Stimulated activated CD4-positive, alpha-beta T cell treated with anti-CD3 and anti-CD28 coated beads, Interleukin-4, amount 100 ng/mL, for 4 hours (primary cell): ENCODE measurements around the gene SCGB1A1.

Source experiments
- DNase-seq, 2 experiments: peaks; one replicate each; pipeline ENCODE4 v3.0.0-alpha.2; 2020

SCGB1A1 gene

GRCh38 chr11:62451241-62451621 is 32.4 kb downstream of the SCGB1A1 start:
- DNase-seq: no peak

- DNase-seq: no peak
Measured at GRCh38 chr11:62452261-62452660, 33.4 kb downstream of the SCGB1A1 start.

DNA sequence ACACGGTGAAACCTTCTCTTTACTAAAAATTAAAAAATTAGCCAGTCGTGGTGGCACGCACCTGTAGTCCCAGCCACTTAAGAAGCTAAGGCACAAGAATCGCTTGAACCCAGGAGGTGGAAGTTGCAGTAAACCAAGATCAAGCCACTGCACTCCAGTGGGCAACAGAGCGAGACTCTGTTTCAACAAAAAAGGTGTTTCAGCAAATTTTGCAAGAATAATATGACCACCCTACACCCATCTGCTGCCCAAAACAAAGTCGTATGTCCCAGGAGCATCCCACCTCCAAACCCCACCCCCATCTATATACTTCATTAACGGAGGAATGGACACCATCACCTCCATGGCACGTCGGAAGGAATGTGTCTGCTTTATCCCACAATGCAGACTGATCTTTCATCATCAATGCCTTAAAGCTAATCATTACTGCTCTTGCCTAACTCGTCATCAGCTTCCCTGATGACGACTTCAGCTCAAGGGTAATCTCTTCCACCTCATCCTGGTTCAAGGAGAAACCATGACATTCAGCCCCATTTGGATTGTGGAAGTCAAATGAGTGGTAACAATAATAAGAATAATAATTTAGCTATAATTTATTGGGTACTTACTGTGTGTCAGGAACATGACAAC is 34.1 kb downstream of the SCGB1A1 start:
- DNase-seq: no peak

GRCh38 chr11:62456630-62457029 is 37.8 kb downstream of the SCGB1A1 start:
- DNase-seq: no peak

- DNase-seq: no peak
Measured at GRCh38 chr11:62457478-62457877, 38.6 kb downstream of the SCGB1A1 start.

GRCh38 chr11:62458212-62459002 is 39.6 kb downstream of the SCGB1A1 start:
- no peak for DNase-seq

DNA sequence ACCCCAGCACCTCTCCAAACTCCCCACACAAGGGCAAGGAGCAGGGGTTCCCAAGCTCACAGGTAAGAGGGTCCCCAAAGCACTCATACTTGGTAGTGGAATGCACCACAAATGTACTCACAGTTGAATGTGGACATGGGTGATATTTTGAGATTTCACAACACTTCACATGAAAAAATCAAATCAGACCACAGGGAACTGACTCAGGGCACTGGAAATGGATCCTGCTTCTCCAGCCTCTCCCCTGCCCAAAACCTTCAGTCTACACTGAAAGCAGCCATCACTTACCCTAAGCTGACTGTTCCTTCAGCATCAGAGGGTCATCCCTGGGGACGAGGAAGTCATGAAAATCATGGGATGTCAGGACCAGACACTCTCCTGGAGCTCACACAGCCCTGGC is 40.2 kb downstream of the SCGB1A1 start:
- no peak for DNase-seq

- no peak for DNase-seq
Measured at GRCh38 chr11:62461740-62462507, 43.1 kb downstream of the SCGB1A1 start.

DNA sequence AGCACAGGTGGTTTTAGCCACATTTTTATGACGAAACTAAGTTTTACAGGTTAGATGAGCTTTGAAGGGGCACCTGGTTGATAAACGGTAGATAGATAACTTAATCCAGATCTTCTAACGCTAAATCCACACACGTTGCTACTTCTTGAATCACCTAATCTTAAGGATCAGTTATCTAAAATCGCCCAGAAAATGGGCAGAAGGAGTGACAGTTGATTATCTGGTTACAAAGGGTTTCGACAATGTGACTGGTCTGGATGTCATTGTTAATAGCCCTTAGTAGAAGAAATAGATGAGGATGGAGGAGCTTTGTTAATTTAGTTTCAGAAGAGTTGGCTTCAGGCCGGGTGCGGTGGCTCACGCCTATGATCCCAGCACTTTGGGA is 43.7 kb downstream of the SCGB1A1 start:
- DNase-seq: no peak

- DNase-seq: no peak
Measured at GRCh38 chr11:62463121-62463542, 44.3 kb downstream of the SCGB1A1 start.

DNA sequence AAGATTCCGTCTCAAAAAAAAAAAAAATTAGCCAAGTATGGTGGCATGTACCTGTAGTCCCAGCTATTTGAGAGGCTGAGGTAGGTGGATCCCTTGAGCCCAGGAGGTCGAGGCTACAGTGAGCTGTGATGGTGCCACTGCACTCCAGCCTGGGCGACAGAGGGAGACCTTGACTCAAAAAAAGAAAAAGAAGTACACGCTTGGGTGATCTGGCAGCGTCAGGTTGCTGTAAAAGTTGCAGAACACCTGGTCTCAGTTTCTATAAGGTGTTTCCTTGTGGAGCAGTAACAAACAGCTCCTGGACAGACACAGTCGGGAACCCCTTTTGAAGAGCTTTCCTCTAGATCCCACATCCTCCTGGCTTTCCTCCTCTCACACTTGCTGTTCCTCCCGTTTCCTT is 45.8 kb downstream of the SCGB1A1 start:
- no peak for DNase-seq

DNA sequence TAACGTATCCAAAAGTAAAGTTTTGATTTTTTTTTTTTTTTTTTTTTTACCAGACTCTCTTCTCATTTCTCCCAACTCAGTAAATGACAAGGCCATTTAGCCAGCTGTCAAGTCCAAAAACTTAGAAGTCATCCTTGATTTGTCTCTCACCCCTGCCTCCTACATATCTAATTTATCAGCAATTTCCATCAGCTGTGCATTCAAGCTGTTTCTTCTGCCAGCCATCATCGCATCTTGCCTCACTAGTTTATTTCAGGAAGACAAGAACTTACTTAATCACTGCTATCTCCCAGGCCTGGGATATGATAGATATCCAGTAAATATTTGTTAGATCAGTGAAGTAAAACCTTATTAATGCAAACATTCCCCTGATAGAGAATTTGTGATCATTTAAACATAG is 47.6 kb downstream of the SCGB1A1 start:
- DNase-seq: no peak

DNA sequence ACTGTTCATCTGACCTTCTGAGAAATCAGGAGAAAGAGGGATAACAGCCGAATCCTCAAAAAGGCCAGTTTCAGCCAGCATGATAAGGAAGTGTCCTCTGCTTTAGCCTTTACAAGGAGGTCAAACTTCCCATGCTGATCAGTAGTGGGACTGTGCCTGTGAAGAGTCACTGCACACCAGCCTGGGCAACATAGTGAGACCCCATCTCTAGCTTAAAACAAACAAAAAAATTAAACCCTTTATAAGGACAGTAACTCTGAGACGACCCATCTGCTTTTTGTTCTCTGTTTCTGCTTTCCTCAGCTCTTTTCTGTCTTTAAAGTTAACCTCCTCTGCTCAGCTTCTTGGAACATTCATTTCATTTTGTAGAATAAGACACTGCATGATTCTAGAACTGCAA is 49.7 kb downstream of the SCGB1A1 start:
- no peak for DNase-seq

- no peak for DNase-seq
Measured at GRCh38 chr11:62471603-62472002, 52.8 kb downstream of the SCGB1A1 start.

- no peak for DNase-seq
Measured at GRCh38 chr11:62472063-62472884, 53.4 kb downstream of the SCGB1A1 start.
